ENCODE results near the gene MAST2.

DNA sequence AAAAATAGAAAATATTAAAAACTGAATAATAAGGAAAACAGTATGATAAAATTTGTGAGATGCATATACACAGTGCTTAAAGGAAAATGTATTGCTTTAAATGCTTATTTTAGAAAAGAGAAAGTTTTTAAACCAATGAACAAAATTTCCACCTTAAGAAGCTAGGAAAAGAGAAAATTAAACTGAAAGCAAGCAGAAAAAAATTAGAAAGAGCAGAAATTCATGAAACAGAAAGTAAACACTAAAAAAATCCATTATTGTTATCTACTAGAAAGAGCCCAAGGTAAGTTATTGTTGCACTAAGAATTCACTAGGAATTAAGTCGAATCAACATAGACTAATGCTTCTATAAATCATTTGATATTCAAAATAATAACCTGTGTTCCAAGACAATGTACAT lies 261.3 kb downstream of the MAST2 start:
- TF ChIP-seq EP300 (IDR thresholded peaks at IDR 0.05; ENCODE audit: low read length) = no peak
- no peak for TF ChIP-seq MEF2A (IDR thresholded peaks at IDR 0.05; ENCODE audit: control insufficient read depth, low read depth, low read length)
- TF ChIP-seq, protein P1, sequence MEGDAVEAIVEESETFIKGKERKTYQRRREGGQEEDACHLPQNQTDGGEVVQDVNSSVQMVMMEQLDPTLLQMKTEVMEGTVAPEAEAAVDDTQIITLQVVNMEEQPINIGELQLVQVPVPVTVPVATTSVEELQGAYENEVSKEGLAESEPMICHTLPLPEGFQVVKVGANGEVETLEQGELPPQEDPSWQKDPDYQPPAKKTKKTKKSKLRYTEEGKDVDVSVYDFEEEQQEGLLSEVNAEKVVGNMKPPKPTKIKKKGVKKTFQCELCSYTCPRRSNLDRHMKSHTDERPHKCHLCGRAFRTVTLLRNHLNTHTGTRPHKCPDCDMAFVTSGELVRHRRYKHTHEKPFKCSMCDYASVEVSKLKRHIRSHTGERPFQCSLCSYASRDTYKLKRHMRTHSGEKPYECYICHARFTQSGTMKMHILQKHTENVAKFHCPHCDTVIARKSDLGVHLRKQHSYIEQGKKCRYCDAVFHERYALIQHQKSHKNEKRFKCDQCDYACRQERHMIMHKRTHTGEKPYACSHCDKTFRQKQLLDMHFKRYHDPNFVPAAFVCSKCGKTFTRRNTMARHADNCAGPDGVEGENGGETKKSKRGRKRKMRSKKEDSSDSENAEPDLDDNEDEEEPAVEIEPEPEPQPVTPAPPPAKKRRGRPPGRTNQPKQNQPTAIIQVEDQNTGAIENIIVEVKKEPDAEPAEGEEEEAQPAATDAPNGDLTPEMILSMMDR (IDR thresholded peaks at IDR 0.05 in 2 of 3, conservative IDR thresholded peaks at IDR 0.05 in 1 of 3; ENCODE audit: insufficient read depth in 2 of 3, low read depth in 1 of 3, low read length in 3 of 3) = no peak
- TF ChIP-seq, protein P2, sequence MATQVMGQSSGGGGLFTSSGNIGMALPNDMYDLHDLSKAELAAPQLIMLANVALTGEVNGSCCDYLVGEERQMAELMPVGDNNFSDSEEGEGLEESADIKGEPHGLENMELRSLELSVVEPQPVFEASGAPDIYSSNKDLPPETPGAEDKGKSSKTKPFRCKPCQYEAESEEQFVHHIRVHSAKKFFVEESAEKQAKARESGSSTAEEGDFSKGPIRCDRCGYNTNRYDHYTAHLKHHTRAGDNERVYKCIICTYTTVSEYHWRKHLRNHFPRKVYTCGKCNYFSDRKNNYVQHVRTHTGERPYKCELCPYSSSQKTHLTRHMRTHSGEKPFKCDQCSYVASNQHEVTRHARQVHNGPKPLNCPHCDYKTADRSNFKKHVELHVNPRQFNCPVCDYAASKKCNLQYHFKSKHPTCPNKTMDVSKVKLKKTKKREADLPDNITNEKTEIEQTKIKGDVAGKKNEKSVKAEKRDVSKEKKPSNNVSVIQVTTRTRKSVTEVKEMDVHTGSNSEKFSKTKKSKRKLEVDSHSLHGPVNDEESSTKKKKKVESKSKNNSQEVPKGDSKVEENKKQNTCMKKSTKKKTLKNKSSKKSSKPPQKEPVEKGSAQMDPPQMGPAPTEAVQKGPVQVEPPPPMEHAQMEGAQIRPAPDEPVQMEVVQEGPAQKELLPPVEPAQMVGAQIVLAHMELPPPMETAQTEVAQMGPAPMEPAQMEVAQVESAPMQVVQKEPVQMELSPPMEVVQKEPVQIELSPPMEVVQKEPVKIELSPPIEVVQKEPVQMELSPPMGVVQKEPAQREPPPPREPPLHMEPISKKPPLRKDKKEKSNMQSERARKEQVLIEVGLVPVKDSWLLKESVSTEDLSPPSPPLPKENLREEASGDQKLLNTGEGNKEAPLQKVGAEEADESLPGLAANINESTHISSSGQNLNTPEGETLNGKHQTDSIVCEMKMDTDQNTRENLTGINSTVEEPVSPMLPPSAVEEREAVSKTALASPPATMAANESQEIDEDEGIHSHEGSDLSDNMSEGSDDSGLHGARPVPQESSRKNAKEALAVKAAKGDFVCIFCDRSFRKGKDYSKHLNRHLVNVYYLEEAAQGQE (IDR thresholded peaks at IDR 0.05; ENCODE audit: borderline replicate concordance) = no peak
- TF ChIP-seq, protein P2 (CRISPR knock-in tag; IDR thresholded peaks at IDR 0.05; ENCODE audit: low read depth) = no peak
- no peak for TF ChIP-seq NR2C1 (IDR thresholded peaks at IDR 0.05)
- TF ChIP-seq NR2C1 (tag; IDR thresholded peaks at IDR 0.05) = no peak
- no peak for TF ChIP-seq TAF1 (IDR thresholded peaks at IDR 0.05; ENCODE audit: control insufficient read depth, extremely low read depth, insufficient read depth, low read length, severe bottlenecking)
- TF ChIP-seq ZNF274 (IDR thresholded peaks at IDR 0.05; ENCODE audit: borderline replicate concordance, low read depth, low read length) = no peak
- TF ChIP-seq ATF1 (CRISPR knock-in tag; IDR thresholded peaks at IDR 0.05) = no peak
- TF ChIP-seq ATF1 (tag; IDR thresholded peaks at IDR 0.05) = no peak
- TF ChIP-seq FOXM1 (IDR thresholded peaks at IDR 0.05; ENCODE audit: low read depth) = no peak
- TF ChIP-seq FOXM1 (CRISPR knock-in tag; IDR thresholded peaks at IDR 0.05; ENCODE audit: low read depth) = no peak
- TF ChIP-seq EZH2 (IDR thresholded peaks at IDR 0.05; ENCODE audit: borderline replicate concordance, low read depth, low read length) = no peak
- TF ChIP-seq, protein P3, sequence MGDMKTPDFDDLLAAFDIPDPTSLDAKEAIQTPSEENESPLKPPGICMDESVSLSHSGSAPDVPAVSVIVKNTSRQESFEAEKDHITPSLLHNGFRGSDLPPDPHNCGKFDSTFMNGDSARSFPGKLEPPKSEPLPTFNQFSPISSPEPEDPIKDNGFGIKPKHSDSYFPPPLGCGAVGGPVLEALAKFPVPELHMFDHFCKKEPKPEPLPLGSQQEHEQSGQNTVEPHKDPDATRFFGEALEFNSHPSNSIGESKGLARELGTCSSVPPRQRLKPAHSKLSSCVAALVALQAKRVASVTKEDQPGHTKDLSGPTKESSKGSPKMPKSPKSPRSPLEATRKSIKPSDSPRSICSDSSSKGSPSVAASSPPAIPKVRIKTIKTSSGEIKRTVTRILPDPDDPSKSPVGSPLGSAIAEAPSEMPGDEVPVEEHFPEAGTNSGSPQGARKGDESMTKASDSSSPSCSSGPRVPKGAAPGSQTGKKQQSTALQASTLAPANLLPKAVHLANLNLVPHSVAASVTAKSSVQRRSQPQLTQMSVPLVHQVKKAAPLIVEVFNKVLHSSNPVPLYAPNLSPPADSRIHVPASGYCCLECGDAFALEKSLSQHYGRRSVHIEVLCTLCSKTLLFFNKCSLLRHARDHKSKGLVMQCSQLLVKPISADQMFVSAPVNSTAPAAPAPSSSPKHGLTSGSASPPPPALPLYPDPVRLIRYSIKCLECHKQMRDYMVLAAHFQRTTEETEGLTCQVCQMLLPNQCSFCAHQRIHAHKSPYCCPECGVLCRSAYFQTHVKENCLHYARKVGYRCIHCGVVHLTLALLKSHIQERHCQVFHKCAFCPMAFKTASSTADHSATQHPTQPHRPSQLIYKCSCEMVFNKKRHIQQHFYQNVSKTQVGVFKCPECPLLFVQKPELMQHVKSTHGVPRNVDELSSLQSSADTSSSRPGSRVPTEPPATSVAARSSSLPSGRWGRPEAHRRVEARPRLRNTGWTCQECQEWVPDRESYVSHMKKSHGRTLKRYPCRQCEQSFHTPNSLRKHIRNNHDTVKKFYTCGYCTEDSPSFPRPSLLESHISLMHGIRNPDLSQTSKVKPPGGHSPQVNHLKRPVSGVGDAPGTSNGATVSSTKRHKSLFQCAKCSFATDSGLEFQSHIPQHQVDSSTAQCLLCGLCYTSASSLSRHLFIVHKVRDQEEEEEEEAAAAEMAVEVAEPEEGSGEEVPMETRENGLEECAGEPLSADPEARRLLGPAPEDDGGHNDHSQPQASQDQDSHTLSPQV (IDR thresholded peaks at IDR 0.05) = no peak
- no peak for TF ChIP-seq NR2C2 (CRISPR knock-in tag; IDR thresholded peaks at IDR 0.05)
- no peak for TF ChIP-seq NR2C2 (tag; IDR thresholded peaks at IDR 0.05)
